Measurements from ENCODE around the gene FREM1.

DNA sequence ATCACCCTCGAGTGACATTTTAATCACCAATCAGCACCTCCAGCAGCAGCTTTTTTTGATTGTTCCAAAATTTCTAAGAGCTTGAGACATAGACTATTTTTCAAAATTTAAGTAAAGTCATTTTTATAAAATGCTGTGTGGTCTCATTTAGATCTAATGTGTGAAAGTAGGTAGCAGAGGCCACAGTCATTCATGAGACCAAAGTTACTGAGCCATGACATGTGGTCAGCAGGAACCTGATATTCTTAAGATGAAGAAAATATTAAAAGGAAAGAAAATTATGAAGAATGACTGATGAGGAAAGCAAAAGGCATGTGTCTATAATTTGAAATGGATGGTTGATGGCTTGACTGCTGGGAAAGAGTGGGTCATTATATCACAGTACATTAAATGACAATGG is 7.2 kb downstream of the FREM1 start:
- TF ChIP-seq, protein P1, sequence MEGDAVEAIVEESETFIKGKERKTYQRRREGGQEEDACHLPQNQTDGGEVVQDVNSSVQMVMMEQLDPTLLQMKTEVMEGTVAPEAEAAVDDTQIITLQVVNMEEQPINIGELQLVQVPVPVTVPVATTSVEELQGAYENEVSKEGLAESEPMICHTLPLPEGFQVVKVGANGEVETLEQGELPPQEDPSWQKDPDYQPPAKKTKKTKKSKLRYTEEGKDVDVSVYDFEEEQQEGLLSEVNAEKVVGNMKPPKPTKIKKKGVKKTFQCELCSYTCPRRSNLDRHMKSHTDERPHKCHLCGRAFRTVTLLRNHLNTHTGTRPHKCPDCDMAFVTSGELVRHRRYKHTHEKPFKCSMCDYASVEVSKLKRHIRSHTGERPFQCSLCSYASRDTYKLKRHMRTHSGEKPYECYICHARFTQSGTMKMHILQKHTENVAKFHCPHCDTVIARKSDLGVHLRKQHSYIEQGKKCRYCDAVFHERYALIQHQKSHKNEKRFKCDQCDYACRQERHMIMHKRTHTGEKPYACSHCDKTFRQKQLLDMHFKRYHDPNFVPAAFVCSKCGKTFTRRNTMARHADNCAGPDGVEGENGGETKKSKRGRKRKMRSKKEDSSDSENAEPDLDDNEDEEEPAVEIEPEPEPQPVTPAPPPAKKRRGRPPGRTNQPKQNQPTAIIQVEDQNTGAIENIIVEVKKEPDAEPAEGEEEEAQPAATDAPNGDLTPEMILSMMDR (IDR thresholded peaks at IDR 0.05; ENCODE audit: insufficient read depth, low read length, poor library complexity, severe bottlenecking): no peak
- no peak for TF ChIP-seq EZH2phosphoT487 (conservative IDR thresholded peaks at IDR 0.05; ENCODE audit: low read length)

Measured in SU-DHL-6 (cell line).